Measurements from ENCODE around the gene TSR3.
A peak's percentile ranks its signal among the peaks of the same experiment; 100 is the strongest.

The TSR3 gene

DNA sequence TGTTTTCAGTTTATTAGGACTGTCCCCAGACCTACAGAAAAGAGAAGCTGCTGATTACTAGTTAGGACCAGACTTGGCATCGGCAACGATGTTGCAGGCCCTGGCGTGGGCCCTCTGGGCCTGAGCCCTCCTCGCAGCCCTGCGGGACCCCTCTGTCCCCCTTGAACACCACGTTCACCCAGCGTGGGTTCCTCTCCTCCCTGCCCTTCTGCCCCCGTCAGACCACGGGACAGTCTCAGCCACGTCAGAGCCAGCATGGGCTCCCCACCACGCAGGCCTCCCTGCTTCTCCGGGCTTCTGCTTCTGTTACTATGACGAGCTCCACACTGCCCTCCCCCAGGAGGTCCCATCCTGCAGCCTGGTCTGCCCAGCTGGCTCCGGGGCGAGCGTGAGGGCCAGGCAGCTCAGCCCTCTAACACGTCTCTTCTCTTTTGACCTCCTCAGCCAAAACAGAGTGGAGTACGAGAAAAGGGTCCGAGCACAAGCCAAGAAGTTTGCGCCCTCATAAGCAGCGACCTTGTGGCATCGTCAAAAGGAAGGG is 27.3 kb downstream of the TSR3 start:
- no peak for DNase-seq

DNA sequence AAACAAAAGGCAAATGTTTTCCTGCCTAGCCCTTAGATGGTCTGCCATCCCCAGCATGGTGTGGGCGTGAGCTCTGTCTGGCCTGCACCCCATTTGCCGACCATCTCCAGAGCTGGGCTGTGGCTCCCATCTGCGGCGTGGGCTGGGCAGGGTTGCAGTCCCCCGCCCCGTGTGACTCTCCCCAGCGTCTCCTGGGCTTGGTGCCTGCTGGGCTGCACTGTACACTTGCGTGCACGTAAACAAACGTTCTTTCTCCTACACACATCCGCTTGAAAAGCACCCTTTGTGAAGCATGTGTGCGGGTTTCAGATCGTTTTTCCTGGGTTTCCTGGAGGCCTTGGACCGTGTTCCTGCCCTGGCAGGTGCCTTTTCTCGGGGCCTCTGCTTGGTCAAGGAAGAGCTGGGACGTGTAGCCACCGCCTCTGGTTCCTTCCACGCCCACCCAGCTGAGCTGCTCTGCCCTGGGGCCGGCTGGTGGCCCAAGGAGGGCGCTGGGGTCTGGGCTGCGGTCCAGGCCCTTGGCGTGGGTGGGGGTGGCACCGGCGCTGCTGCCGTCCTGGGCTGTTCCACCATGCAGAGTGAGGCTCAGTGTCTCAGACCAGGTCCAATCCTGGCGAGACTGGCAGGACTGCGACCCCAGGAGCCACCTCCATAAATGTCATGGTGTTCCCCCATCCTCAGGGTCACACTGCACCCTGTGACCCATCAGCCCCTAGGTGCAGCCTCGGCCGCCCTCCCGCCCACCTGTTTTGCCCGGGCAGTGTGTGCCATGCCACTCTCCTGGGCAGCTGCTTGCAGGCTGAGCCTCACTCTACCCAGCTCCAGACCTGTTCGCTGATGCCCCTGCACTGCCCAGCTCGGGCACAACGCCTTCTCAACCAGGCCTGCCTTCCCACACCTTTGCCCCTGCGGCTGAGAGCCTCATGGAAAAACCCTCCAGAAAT is 28.1 kb downstream of the TSR3 start:
- no peak for DNase-seq

DNA sequence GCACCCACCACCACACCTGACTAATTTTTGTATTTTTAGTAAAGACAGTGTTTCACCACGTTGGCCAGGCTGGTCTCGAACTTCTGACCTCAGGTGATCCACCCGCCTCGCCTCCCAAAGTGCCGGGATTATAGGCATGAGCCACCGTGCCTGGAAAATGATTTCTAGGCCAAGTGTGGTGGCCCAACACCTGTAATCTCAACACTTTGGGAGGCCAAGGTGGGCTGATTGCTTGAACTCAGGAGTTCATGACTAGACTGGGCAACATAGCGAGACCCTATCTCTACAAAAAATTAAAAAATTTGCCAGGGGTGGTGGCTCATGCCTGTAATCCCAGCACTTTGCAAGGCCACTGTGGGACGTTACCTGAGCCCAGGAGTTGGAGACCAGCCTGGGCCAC is 29.3 kb downstream of the TSR3 start:
- DNase-seq, result no peak

DNA sequence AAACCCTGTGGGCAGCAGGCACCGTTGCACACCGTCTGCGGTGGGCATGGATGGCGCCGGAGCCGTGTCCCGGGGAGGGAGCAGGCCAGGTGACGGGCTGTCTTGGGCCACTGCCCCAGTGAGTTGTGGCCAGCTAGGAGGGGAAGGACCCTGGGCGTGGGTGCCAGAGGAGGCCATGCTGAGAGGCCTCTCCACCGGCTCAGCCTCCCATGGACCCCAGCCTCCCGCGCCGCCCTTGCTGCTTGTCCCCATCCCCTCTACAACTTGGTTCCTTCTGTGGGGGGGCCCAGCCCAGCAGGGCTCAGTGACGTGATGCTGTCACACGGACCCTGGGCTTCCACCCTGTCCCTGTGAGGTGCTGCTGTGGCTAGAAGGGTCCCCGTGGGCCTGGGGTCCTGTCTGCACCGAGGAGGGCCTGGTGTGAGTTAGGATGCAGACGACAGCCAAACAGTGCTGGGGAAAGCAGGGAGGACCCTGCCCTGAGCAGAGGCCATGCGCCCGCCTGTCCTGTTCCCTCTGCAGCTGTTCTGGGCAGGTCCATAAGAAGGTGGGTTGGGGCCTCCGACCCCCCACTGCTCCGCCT is 30.9 kb downstream of the TSR3 start:
- no peak for DNase-seq

DNA sequence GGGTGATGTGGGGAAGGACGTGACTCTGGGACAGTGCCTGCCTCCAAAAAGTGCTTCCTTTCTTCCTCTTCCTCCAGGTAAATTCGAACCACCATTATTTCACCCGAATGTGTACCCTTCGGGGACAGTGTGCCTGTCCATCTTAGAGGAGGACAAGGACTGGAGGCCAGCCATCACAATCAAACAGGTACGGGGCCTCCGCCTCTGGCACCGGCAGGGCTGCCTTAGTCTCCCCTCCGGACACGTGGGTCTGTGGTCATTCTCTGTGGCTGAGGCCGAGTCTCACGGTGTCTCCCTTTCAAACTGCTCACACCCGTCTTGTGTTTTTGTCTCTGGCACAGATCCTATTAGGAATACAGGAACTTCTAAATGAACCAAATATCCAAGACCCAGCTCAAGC is 31.6 kb downstream of the TSR3 start:
- DNase-seq, result no peak

DNA sequence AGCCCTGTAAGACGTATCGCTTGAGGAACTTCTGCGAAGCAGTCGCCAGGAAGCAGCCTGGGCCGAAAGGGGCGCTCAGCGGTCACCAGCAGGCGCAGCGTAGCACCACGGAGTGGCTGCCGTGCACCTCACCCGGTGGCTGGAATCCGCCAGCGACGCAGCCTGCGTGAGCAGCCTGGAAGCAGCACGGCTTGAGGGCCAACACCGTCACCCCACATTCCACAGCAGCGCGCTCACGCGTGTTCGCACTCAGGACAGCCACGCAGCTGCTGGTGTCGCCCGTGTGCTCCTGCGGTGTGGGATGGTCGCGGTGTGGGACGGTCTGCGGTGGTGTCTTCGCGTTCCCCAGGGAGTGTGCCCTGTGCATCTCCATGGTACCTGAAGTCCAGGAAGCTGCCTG is 32.6 kb downstream of the TSR3 start:
- DNase-seq, result no peak

DNA sequence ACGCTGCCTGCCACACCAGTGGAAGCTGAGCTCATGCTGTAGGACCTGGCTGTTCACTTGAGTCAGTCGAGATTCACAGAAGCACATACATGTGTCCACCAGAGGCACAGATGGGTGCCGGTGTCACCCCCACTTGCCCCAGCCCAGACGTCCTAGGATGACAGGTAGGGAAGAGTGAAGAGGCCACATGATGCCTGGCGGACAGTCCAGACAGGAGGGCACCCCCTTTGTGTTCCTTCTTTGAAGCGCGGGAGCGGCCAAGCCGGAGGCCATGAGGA is 33.5 kb downstream of the TSR3 start:
- no peak for DNase-seq

DNA sequence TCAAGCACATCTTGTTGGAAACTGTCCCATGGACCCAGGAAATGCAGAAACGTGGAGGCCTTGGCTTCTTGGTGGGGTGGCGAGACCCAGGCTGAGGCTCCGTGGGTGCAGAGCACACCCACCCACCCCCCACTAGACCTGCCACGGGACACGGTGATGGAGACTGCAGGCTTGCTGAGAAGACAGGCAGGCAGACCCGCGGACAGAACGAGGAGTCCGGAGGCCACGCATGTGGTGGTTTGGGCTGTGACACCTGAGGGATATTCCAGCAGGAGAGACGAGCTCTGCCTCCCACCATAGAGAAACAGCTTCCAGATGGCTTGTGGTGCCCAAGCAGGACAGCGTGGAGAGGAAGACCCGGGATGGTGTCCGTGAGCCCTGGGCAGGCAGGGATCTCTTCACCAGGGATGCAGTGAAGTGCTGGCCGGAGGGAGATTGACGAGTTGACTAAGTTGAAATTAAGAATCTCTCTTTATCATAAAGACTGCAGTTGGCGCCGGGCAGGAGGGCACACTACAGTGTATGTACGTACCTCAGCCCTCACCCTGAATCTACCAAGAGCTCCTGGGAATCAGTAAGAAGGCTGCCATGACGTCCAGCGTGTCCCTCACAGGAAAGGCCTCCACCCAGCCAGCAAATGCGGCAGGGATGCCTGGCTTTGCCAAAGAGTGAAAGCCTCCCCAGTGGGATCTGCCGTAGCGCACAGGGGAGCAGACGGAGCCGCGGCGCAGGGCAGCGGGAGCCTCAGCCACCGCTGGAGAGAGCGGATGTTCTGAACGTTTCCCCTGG is 34.0 kb downstream of the TSR3 start:
- no peak for DNase-seq

DNA sequence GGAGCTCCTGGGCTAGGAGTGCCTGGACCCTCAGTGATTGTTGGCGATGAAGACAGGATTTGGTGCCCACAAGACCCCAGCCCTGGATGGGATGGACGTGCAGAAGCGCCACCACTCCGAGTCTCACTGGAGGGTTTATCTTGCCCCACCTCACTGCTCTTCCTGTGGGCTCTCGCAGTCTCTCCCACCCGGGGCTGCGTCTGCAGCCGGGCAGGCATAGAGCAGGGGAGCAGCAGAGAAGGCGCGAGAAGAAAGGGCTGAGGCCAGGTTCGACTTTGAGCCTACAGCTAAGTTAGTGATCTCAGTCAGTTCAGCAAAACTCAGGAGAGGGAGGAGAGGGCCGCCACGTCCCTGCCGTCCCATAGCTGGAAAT is 35.7 kb downstream of the TSR3 start:
- no peak for DNase-seq

DNA sequence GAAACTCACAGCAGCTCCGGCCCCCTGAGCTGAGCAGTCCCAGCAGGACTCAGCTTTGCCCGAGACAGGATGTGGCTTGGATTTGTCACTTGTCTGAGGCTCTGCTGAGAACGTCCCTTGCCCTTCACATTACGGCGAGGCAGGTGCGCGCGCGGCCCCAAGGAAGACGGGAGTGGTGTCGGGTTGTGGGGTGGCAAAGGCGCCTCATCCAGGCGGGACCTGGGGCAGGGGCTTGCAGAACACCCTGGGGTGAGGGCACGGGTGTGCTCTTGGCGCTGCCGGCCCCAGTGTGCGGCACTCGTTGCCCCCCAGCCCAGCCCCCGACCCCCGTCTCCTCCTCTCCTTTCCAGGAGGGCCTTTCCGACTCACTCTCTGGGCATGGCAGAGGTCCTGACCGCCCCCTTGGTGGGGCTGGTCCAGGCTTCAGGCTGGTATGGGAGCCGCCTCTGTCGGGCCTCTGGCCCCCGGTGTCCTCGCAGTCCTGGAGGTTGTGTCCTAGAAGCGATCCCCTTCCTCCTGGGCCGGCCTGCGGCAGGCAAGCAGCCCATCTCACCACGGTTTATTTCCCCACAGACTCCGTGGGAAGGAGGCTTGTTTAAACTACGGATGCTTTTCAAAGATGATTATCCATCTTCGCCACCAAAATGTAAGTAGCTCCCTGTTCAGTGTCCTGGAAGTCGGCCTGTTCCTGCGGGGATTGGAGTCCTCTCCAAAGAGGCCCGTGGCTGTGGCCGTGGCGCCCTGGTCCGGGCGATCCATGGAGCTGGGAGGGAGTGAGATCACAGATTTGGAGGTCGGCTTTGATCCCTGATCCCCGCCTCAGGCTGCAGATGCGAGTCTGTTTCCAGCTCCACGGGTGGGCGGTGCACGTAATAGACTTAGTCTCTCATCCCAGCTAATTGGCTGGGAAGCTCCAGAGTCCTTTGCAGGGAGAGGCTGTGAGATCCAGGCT is 36.3 kb downstream of the TSR3 start:
- DNase-seq, result no peak

DNA sequence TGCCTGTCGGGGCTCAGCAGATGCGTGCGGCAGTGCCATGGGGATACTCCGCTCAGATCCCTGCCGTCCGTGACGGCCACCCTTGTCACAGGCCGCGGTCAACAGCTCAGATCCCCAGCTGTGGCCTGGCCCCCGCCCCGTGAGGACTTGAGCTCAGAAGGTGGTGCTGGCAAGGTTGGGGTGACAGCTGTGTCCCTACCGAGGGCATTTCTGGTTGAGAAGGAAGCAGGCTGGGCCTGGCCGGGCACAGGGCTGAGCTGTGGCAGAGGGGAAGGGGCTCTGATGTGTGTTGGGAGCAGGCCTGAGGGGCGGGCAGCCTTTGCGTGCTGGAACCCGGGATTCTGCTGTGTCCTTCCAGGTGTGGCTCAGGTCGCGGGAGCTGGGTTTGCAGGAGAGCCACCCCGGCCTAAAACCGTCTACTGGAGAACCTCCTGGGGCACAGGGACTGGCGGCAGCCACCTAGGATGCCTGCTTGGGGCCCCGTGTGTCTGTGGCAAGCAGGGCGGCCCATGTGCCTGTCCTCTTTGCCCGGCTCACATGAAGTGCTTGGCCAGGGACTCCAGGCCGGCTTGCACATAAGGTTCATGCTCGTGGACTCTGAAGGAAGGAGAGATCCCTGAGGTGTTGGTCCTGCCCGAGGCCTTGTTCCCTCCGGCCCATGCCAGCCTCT is 37.1 kb downstream of the TSR3 start:
- no peak for DNase-seq

DNA sequence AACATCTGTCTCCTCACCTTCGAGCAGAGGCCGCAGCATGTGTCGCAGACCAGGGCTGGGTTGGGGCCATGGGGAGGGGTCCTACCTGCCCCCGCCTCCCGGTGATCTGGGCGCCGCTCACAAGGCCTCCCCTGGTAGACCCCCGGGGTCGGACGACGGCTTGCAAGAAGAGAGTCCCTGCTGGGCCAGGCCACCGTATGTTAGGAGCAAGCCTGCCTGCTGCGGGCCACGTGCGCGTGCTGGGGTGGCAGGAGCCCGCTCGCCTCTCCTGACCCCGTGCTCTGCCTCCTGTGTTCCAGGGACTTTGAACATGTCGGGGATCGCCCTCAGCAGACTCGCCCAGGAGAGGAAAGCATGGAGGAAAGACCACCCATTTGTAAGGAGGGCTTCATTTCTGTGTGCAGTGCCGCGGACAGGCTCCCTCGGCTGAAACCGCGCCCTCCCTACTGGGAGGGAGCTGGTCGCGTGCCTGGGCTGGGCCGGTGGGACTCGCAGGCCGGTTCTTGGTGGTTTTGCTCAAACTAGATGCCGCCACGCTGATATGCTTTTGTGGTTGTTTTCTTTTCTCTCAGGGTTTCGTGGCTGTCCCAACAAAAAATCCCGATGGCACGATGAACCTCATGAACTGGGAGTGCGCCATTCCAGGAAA is 37.8 kb downstream of the TSR3 start:
- no peak for DNase-seq

DNA sequence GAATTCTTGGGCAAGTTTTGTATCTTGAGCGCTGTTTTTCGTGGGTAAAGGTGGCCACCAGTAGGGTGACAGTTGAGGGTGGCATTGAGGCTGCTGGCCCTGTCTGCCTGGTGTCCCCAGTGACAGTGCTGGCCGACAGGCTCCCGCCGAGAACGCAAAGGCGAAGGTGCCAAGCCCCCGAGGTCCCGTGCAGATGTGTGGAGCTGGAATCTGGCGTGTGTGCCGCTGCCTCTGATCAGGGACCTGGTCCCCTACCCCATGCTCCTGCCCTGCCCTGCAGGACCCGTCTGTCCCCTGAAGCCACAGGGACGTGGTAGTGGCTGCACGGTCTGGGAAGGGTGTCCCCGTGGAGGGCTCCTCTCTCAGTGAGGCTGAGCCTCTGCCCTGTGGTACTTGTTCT is 38.8 kb downstream of the TSR3 start:
- DNase-seq, result no peak

DNA sequence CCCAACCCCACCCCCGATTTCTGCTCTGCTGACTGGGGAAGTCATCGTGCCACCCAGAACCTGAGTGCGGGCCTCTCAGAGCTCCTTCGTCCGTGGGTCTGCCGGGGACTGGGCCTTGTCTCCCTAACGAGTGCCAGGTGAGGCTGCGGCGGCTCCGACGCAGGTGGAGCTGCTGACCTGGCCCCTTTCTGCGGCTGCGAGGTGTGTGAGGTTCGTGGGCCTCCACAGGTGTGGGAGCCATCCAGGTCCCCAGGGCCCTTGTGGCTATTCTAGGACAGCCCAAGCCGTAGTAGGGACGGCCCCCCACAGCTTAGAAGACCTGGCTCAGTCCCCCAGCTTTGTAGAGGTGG is 39.2 kb downstream of the TSR3 start:
- no peak for DNase-seq

DNA sequence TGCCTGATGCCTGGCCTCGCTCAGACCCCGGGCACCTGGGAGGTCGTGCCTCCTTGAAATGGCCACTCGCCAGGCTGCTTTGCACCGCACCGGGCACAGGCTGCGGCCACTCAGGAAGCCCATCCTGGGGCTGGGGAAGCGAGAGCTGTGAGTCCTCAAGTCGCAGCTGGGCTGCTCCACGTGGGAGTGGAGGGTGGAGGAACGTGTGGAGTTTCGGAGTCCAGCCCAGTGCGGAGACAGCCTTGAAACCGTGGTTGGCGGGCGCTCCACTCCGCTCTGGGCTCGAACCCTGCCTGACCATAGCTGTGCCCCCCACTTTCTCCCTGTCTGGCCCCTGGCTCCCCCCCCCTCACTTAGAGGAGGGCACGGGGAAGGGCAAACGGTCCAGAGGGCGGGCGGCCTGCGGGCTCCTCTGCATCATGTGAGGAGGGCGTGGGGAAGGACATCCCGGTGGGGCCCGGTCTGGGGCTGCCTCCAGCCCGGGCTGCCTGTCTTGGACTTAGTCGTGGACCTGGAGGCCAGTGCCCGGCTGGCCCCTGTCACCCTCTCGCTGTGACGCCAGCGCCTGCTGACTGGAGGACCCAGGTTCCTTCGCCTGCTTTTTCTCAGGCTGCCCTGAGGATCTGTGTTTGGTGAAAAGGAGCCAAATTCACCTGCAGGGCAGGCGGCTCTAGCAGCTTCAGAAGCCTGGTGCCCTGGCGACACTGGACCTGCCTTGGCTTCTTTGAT is 39.8 kb downstream of the TSR3 start:
- no peak for DNase-seq

DNA sequence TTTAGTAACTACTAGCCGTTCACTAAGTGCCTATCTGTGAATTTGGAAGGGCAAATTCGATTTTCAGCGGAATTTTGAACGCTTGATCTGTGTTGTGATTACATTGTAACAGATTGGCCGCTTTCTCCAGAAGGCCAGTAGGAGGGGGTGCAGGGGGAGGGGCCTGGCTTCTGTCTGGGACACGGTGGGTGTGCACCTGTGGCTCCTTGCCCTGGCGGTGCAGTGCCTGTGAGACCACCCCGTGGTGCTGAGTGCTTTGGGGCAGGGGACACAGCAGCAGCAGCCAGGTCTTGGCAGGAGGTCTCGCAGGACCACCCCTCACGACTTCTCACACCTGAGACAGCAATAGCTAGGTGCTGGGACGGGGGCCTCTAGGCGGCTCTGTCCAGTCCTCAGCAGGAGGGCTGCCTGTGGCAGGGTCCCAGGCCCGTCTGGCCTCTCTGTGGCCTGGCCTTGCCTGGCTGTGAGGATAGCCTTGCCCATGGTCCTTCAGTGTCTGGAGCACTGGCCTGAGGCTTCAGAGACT is 40.4 kb downstream of the TSR3 start:
- DNase-seq, result no peak

DNA sequence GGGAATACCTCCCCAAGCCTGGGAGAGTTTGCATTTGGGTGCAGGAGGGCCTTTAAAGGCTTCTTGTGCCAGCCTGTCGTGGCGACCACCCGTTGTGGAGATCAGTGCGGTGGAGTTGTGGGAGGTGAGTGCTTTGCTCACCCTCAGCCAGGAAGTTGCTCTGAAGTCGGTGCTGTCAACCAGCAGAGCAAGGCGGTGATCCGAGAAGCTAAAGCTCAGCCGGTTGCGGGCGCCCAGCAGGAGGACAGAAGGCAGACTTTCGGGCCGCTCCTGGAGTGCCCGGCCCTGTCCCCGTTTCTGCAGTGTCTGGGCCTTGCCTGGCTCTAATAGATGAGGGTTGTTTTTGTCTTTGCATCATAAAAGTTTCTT is 40.9 kb downstream of the TSR3 start:
- DNase-seq, result peak; percentile 31

DNA sequence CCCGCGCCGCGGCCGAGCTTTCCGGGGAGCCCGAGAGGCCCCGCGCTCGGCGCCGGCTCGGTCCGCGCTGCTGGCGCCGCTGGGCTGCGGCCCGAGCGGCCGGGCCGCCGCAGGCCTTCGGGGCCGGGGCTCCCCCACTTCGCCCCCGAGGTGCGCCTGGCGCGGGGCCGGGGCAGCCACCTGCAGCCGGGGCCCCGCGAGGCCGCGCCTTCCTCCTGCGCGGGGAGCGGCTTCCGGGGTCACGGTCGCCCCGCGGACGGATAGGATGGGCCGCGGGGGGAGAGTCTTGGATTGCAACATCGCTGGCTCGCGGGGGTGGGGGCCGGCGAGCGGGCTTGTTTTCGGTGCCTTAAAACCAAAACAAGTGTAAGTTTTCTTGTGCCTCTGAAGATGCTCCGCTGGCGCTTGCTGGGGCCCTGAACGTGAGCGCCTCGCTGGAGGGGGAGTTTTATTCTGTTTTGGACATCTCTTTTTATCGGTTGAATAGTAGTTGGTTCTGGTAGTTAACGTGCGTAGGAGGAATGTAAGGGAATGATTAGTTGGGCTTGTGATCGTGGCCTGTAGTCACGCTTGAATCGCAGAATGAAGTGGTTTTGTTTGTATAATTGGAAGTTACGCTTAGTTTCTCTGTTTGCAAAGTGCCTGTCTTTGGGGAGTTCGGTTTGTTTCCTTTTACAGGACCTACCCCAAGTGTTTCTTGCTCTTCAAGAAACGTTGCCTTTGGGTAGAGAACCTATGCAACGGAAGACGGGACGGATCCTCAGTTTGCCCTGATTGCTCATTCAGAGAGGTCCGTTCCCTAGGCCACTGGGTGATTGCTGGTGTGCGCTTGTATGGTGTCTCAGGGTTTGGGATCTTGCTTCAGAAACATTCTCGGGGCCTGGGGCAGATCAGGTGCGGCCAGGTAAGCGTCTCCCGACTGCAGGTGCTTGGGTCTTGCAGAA is 41.5 kb downstream of the TSR3 start:
- peak; percentile 27 for DNase-seq

Measured in right kidney (tissue), 1 donor.